HG03442 (cell line): Measurements from ENCODE around the gene MED12.

Experiments used
- ATAC-seq: cut with Tn5 transposase; IDR thresholded peaks from one replicate; pipeline ENCODE4 v1.9.1; 2021; ENCODE audit warnings: mild to moderate bottlenecking, moderate library complexity; ENCODE audit not compliant: unreplicated experiment

The MED12 gene

GRCh38 chrX:71107245-71107644, 11.2 kb upstream of the MED12 start:
- ATAC-seq = no peak

GRCh38 chrX:71107762-71108360, 10.5 kb upstream of the MED12 start:
- no peak for ATAC-seq

- ATAC-seq = no peak
These were observed 9.3 kb upstream of the MED12 start for GRCh38 chrX:71109051-71109450.

GRCh38 chrX:71111141-71111843, 7.1 kb upstream of the MED12 start, which contains the start of gene IL2RG:
Gene IL2RG (minus strand): TSS chrX:71111577. CDS start chrX:71111539, 38 bp downstream.
- peak; percentile 95 for ATAC-seq

- peak; percentile 10 for ATAC-seq
These were observed 6.4 kb upstream of the MED12 start for GRCh38 chrX:71111921-71112431.

GRCh38 chrX:71117358-71117757, 1.0 kb upstream of the MED12 start:
- no peak for ATAC-seq

GRCh38 chrX:71118985-71119535, 664 bp downstream of the MED12 start:
- no peak for ATAC-seq

- ATAC-seq = no peak
These were observed 9.9 kb downstream of the MED12 start for GRCh38 chrX:71128166-71128833.

GRCh38 chrX:71128915-71129765, 10.7 kb downstream of the MED12 start:
- ATAC-seq = peak; percentile 64

- ATAC-seq = no peak
These were observed 13.1 kb downstream of the MED12 start for GRCh38 chrX:71131510-71131909.

- ATAC-seq = no peak
These were observed 22.0 kb downstream of the MED12 start for GRCh38 chrX:71140440-71140839.

- ATAC-seq = no peak
These were observed 25.1 kb downstream of the MED12 start for GRCh38 chrX:71143508-71143907.

GRCh38 chrX:71144651-71145050, 26.3 kb downstream of the MED12 start, which contains the start of gene NLGN3:
Gene NLGN3 (plus strand): TSS chrX:71144841. CDS start chrX:71147750, 2,909 bp downstream.
- ATAC-seq = no peak

- ATAC-seq = no peak
These were observed 29.3 kb downstream of the MED12 start for GRCh38 chrX:71147496-71148277.

GRCh38 chrX:71148278-71148663, 29.9 kb downstream of the MED12 start:
- no peak for ATAC-seq

- ATAC-seq = no peak
These were observed 33.0 kb downstream of the MED12 start for GRCh38 chrX:71151366-71151765.

GRCh38 chrX:71154196-71154595, 35.8 kb downstream of the MED12 start:
- no peak for ATAC-seq

- ATAC-seq = no peak
These were observed 36.2 kb downstream of the MED12 start for GRCh38 chrX:71154641-71155040.

GRCh38 chrX:71158603-71159002, 40.2 kb downstream of the MED12 start:
- ATAC-seq = no peak

GRCh38 chrX:71159335-71159734, 40.9 kb downstream of the MED12 start:
- ATAC-seq = no peak
